K562 (cell line): ENCODE data around the gene FAM131C.

ENCODE experiments used
- POLR2H ChIP-seq: IDR thresholded peaks from 2 replicates; pipeline ENCODE4 v1.6.1; 2016; ENCODE audit warnings: missing genetic modification characterization, low read depth, mild to moderate bottlenecking, control low read depth, missing compliant biosample characterization, moderate library complexity
- TAF1 ChIP-seq: IDR thresholded peaks from 2 replicates; pipeline ENCODE4 v1.6.1; 2011; ENCODE audit warnings: mild to moderate bottlenecking, low read length, moderate library complexity; ENCODE audit not compliant: insufficient read depth, control insufficient read depth, severe bottlenecking; ENCODE audit errors: extremely low read depth

DNA sequence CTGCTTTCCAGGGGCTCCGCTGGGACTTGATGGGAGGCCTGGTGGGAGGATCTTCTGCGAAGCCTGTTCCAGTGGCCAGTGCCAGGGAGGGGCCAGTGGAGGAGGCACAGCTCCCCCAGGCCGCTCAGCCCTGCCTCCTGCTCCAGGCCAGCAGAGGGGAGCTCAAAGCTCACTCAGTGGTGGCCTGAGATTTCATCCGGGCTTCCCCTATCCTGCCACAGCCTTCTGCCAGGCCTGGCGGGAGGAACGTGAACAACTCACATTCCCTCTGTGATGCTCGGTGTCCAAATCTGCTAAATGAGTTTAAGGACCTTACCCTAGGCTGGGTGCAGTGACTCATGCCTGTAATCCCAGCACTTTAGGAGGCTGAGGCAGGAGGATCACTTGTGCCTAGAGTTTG, 26.6 kb downstream of the FAM131C start:
- TF ChIP-seq POLR2H (tag) (no peak), TAF1 (no peak)
